PFSK-1 (cell line): Measurements from ENCODE around the gene COLEC11.

Experiments used
- FOXP2 ChIP-seq: optimal IDR thresholded peaks from 2 replicates; pipeline ENCODE3; 2011; ENCODE audit warnings: borderline replicate concordance, control low read depth, inconsistent platforms; ENCODE audit not compliant: insufficient read depth; ENCODE audit errors: extremely low read length, extremely low read depth
- POLR2AphosphoS5 ChIP-seq: IDR thresholded peaks from 2 replicates; pipeline ENCODE4 v1.6.1; 2012; ENCODE audit warnings: low read depth, mild to moderate bottlenecking, control low read depth, low read length, moderate library complexity
- SIN3A ChIP-seq: IDR thresholded peaks from 2 replicates; pipeline ENCODE4 v1.6.1; 2012; ENCODE audit warnings: mild to moderate bottlenecking, low read length, moderate library complexity, borderline replicate concordance; ENCODE audit not compliant: insufficient read depth
- TAF1 ChIP-seq: IDR thresholded peaks from 2 replicates; pipeline ENCODE4 v1.6.1; 2012; ENCODE audit warnings: low read length, control low read depth, borderline replicate concordance; ENCODE audit not compliant: insufficient read depth
- TF ChIP-seq, protein P1 (sequence below), 2 experiments: IDR thresholded peaks; 2 replicates each; pipeline versions ENCODE4 v1.6.1 to v1.8.0; 2011 to 2012; ENCODE audit warnings: low read depth in 2 of 2, low read length in 2 of 2, control low read depth in 1 of 2, inconsistent platforms in 1 of 2, mild to moderate bottlenecking in 1 of 2, moderate library complexity in 1 of 2; ENCODE audit not compliant: insufficient read depth in 1 of 2

Gene COLEC11

DNA sequence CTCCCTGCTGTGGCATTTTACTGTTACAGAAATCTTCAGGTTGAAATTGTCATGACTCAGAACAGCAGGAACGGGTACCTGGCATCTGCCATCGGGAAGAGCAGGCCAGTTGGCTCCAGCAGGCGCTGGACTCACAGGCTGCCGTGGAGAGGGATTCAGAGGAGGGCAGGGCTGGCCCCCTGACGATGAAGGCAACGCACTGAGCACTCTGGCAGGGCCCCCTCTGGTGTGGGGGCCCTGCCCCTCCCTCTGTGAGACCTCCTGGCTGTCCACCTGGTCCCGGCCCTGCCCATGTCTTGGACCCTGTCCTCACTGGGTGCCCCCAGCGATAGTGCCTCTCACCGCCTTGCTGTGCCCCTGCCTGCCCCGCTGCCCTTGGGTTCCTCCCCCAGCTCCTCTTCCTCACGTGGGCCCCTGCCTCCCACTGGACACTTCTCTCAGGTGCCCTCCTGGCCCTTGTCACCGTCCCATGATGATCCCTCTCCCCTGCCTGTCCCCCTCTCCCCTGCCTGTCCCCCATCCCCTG lies 39.7 kb downstream of the COLEC11 start:
- TF ChIP-seq FOXP2 (no peak), TAF1 (no peak), SIN3A (no peak)
- TF ChIP-seq, protein P1, sequence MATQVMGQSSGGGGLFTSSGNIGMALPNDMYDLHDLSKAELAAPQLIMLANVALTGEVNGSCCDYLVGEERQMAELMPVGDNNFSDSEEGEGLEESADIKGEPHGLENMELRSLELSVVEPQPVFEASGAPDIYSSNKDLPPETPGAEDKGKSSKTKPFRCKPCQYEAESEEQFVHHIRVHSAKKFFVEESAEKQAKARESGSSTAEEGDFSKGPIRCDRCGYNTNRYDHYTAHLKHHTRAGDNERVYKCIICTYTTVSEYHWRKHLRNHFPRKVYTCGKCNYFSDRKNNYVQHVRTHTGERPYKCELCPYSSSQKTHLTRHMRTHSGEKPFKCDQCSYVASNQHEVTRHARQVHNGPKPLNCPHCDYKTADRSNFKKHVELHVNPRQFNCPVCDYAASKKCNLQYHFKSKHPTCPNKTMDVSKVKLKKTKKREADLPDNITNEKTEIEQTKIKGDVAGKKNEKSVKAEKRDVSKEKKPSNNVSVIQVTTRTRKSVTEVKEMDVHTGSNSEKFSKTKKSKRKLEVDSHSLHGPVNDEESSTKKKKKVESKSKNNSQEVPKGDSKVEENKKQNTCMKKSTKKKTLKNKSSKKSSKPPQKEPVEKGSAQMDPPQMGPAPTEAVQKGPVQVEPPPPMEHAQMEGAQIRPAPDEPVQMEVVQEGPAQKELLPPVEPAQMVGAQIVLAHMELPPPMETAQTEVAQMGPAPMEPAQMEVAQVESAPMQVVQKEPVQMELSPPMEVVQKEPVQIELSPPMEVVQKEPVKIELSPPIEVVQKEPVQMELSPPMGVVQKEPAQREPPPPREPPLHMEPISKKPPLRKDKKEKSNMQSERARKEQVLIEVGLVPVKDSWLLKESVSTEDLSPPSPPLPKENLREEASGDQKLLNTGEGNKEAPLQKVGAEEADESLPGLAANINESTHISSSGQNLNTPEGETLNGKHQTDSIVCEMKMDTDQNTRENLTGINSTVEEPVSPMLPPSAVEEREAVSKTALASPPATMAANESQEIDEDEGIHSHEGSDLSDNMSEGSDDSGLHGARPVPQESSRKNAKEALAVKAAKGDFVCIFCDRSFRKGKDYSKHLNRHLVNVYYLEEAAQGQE (IDR thresholded peaks at IDR 0.05; ENCODE audit: insufficient read depth in 1 of 2, low read depth in 2 of 2, low read length in 2 of 2), result no peak

GRCh38 chr2:3635171-3635974 lies 40.5 kb downstream of the COLEC11 start:
- TF ChIP-seq FOXP2, result no peak
- TF ChIP-seq POLR2AphosphoS5, result no peak
- no peak for TF ChIP-seq TAF1
- no peak for TF ChIP-seq SIN3A
- TF ChIP-seq, protein P1 (IDR thresholded peaks at IDR 0.05; ENCODE audit: insufficient read depth in 1 of 2, low read depth in 2 of 2, low read length in 2 of 2), result no peak

GRCh38 chr2:3636586-3637310 lies 41.8 kb downstream of the COLEC11 start:
- TF ChIP-seq SIN3A (no peak), POLR2AphosphoS5 (no peak), FOXP2 (no peak), TAF1 (no peak)
- TF ChIP-seq, protein P1 (IDR thresholded peaks at IDR 0.05; ENCODE audit: insufficient read depth in 1 of 2, low read depth in 2 of 2, low read length in 2 of 2), result no peak

DNA sequence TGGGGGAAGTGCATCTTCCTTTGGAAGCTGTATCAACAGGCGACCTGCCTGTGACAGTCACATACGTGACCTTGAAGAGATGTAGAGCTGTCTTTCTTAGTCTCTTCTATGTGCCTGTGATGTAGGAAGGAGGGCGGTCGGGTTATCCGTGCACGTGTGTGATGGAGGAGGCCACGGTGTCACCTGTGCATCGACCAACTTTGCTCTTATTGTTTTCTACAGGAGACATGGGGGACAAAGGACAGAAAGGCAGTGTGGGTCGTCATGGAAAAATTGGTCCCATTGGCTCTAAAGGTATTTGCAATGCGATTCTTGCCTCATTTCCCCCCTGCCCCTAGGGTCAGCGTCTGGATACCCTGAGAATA lies 42.4 kb downstream of the COLEC11 start:
- TF ChIP-seq POLR2AphosphoS5, result no peak
- no peak for TF ChIP-seq SIN3A
- TF ChIP-seq, protein P1 (IDR thresholded peaks at IDR 0.05; ENCODE audit: insufficient read depth in 1 of 2, low read depth in 2 of 2, low read length in 2 of 2), result no peak
- no peak for TF ChIP-seq TAF1
- no peak for TF ChIP-seq FOXP2
